ENCODE measurements around the gene NPPA.
A peak's percentile ranks its signal among the peaks of the same experiment; 100 is the strongest.
"Not testable (repeated sequence)": the region's sequence is repeated elsewhere in the genome, so short reads cannot be mapped to it uniquely, and the experiment has no call there.

NPPA gene

GRCh38 chr1:11813021-11813420 lies 34.6 kb downstream of the NPPA start:
- Histone ChIP-seq H3K27me3 (ENCODE audit: control insufficient read depth, insufficient read depth, low read length, poor library complexity, severe bottlenecking) (no peaks in the 10 kb centered on the region), H3K4me3 (ENCODE audit: insufficient read depth, low read depth, low read length) (no peak overlapping the region), H3K4me1 (ENCODE audit: control insufficient read depth, insufficient read depth, low read length) (no peaks in the 10 kb centered on the region), H3K27ac (ENCODE audit: insufficient read depth, low read depth, low read length, poor library complexity, severe bottlenecking) (no peak overlapping the region), H3K36me3 (ENCODE audit: control insufficient read depth, insufficient read depth, low read length) (peaks cover 33% of the 10 kb centered on the region), H3K9me3 (ENCODE audit: control insufficient read depth, low read length) (no peaks in the 10 kb centered on the region)
- 85 to 95% methylated on average over 4 to 5 of the region's 5 CpGs for WGBS, 2 experiments

DNA sequence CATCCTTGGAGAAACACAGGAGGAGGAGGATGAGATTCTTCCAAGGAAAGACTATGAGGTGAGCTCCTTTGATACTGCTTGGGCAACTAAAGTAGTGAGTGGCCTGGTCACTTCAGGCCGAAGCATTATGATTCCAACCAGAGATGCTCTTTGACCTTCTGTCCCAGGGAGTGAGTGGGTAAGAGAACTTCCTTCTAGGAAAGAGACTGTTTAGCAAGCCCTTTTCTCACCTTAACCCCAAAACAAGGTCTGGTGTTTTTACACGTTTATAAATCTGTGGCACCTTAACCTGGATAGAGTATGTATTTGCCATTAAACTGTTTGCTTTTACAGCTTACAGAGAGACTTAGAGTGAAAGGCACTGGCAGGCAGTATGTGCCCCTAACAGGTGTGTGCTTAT lies 40.5 kb downstream of the NPPA start:
- Histone ChIP-seq H3K36me3 (ENCODE audit: control insufficient read depth, insufficient read depth, low read length) (peaks cover 4% of the 10 kb centered on the region), H3K27me3 (ENCODE audit: control insufficient read depth, insufficient read depth, low read length, poor library complexity, severe bottlenecking) (no peaks in the 10 kb centered on the region), H3K4me1 (ENCODE audit: control insufficient read depth, insufficient read depth, low read length) (peaks cover 35% of the 10 kb centered on the region), H3K4me3 (ENCODE audit: insufficient read depth, low read depth, low read length) (peak overlapping the region; percentile 94), H3K9me3 (ENCODE audit: control insufficient read depth, low read length) (no peaks in the 10 kb centered on the region), H3K27ac (ENCODE audit: insufficient read depth, low read depth, low read length, poor library complexity, severe bottlenecking) (no peak overlapping the region)
- WGBS, 2 experiments, result 76 to 84% methylated on average over 2 of the region's 2 CpGs

GRCh38 chr1:11806307-11806936 lies 41.2 kb downstream of the NPPA start:
- peaks cover 38% of the 10 kb centered on the region for H3K4me1 ChIP-seq (ENCODE audit: control insufficient read depth, insufficient read depth, low read length)
- H3K9me3 ChIP-seq (ENCODE audit: control insufficient read depth, low read length), result no peaks in the 10 kb centered on the region
- H3K27ac ChIP-seq (ENCODE audit: insufficient read depth, low read depth, low read length, poor library complexity, severe bottlenecking), result peak overlapping the region; percentile 59
- peaks cover 3% of the 10 kb centered on the region for H3K36me3 ChIP-seq (ENCODE audit: control insufficient read depth, insufficient read depth, low read length)
- 1 to 2% methylated on average over 19 to 20 of the region's 20 CpGs for WGBS, 2 experiments
- H3K27me3 ChIP-seq (ENCODE audit: control insufficient read depth, insufficient read depth, low read length, poor library complexity, severe bottlenecking), result no peaks in the 10 kb centered on the region
- H3K4me3 ChIP-seq (ENCODE audit: insufficient read depth, low read depth, low read length), result peak overlapping the region; percentile 94

GRCh38 chr1:11805422-11806306 lies 41.9 kb downstream of the NPPA start, which contains the start of the genes CLCN6 and MTHFR:
Gene CLCN6, plus strand, starts transcription at chr1:11806191. Its CDS starts 72 bp downstream, at chr1:11806263.
Gene MTHFR, minus strand, starts transcription at chr1:11805964. Its CDS starts 2,848 bp downstream, at chr1:11803116.
- no peaks in the 10 kb centered on the region for H3K9me3 ChIP-seq (ENCODE audit: control insufficient read depth, low read length)
- 0% methylated on average over 72 of the region's 72 CpGs for WGBS, 2 experiments
- peak within 1 kb of the TSS; percentile 94 for H3K4me3 ChIP-seq (ENCODE audit: insufficient read depth, low read depth, low read length)
- peaks cover 38% of the 10 kb centered on the region for H3K4me1 ChIP-seq (ENCODE audit: control insufficient read depth, insufficient read depth, low read length)
- no peaks in the 10 kb centered on the region for H3K27me3 ChIP-seq (ENCODE audit: control insufficient read depth, insufficient read depth, low read length, poor library complexity, severe bottlenecking)
- H3K27ac ChIP-seq (ENCODE audit: insufficient read depth, low read depth, low read length, poor library complexity, severe bottlenecking), result peak within 1 kb of the TSS; percentile 75
- H3K36me3 ChIP-seq (ENCODE audit: control insufficient read depth, insufficient read depth, low read length), result peaks cover 3% of the 10 kb centered on the region

- no peak overlapping the region for H3K27ac ChIP-seq (ENCODE audit: insufficient read depth, low read depth, low read length, poor library complexity, severe bottlenecking)
- H3K4me3 ChIP-seq (ENCODE audit: insufficient read depth, low read depth, low read length), result peak overlapping the region; percentile 94
- H3K4me1 ChIP-seq (ENCODE audit: control insufficient read depth, insufficient read depth, low read length), result peaks cover 38% of the 10 kb centered on the region
- no peaks in the 10 kb centered on the region for H3K27me3 ChIP-seq (ENCODE audit: control insufficient read depth, insufficient read depth, low read length, poor library complexity, severe bottlenecking)
- 12 to 14% methylated on average over 17 of the region's 17 CpGs for whole genome bisulfite sequencing, 2 experiments
- H3K36me3 ChIP-seq (ENCODE audit: control insufficient read depth, insufficient read depth, low read length), result no peaks in the 10 kb centered on the region
- no peaks in the 10 kb centered on the region for H3K9me3 ChIP-seq (ENCODE audit: control insufficient read depth, low read length)
Measured at GRCh38 chr1:11804666-11805421, 42.7 kb downstream of the NPPA start.

GRCh38 chr1:11803924-11804665 lies 43.5 kb downstream of the NPPA start:
- H3K27me3 ChIP-seq (ENCODE audit: control insufficient read depth, insufficient read depth, low read length, poor library complexity, severe bottlenecking); H3K36me3 ChIP-seq (ENCODE audit: control insufficient read depth, insufficient read depth, low read length); H3K9me3 ChIP-seq (ENCODE audit: control insufficient read depth, low read length): not testable (repeated sequence)
- WGBS, 2 experiments, result 83 to 86% methylated on average over 9 of the region's 9 CpGs
- peak overlapping the region; percentile 73 for H3K27ac ChIP-seq (ENCODE audit: insufficient read depth, low read depth, low read length, poor library complexity, severe bottlenecking)
- peaks cover 38% of the 10 kb centered on the region for H3K4me1 ChIP-seq (ENCODE audit: control insufficient read depth, insufficient read depth, low read length)
- H3K4me3 ChIP-seq (ENCODE audit: insufficient read depth, low read depth, low read length), result peak overlapping the region; percentile 45

DNA sequence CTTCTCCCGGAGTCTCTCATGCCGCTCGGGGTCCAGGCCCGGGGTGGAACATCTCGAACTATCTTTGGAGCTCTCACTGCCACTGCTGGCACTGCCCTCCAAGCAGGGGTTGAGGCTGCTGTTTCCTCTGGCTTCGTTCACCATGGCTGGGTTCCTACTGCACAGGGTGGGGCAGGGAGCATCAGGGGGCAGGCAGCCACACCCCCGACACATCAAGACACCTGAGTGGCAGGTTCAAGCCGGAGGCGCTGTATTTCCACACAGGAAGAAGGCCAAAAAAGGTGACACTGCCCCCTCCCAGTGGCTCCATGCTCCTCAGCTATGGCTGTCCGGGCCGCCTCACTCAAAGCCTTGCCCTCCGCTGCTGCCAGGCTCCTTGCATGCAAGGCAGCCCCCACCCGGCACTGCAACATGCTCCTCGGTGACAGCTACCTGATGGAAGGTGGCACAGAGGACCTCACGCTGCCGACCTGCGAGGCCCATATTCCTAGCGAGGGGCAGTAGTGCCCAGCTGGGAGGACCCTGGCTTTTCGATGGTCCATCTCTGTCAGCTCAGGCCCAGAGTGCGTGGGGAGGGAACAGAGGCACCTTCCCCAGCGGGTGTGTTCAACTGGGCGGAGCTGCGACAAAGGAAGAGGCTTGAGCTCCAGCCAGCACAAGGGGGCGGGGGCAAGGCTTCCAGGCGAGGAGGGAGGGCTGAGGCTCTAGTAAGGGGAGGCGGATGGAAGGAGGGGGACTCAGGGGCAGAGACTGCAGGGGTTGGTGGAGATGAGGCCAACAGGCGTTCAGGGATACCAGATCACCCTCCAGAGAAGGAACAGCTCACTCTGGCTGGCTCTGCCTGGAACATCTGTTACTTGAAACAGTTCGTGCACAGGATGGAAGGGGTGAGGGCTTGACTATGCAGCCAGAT lies 44.4 kb downstream of the NPPA start:
- no peaks in the 10 kb centered on the region for H3K9me3 ChIP-seq (ENCODE audit: control insufficient read depth, low read length)
- no peaks in the 10 kb centered on the region for H3K36me3 ChIP-seq (ENCODE audit: control insufficient read depth, insufficient read depth, low read length)
- H3K27ac ChIP-seq (ENCODE audit: insufficient read depth, low read depth, low read length, poor library complexity, severe bottlenecking), result peak overlapping the region; percentile 73
- H3K4me3 ChIP-seq (ENCODE audit: insufficient read depth, low read depth, low read length), result peak overlapping the region; percentile 45
- WGBS, 2 experiments, result 7 to 10% methylated on average over 28 of the region's 28 CpGs
- H3K4me1 ChIP-seq (ENCODE audit: control insufficient read depth, insufficient read depth, low read length), result peaks cover 38% of the 10 kb centered on the region
- H3K27me3 ChIP-seq (ENCODE audit: control insufficient read depth, insufficient read depth, low read length, poor library complexity, severe bottlenecking), result no peaks in the 10 kb centered on the region

GRCh38 chr1:11802616-11802972 lies 45.0 kb downstream of the NPPA start:
- no peaks in the 10 kb centered on the region for H3K36me3 ChIP-seq (ENCODE audit: control insufficient read depth, insufficient read depth, low read length)
- no peak overlapping the region for H3K27ac ChIP-seq (ENCODE audit: insufficient read depth, low read depth, low read length, poor library complexity, severe bottlenecking)
- 22 to 31% methylated on average over 6 of the region's 6 CpGs for WGBS, 2 experiments
- H3K4me3 ChIP-seq (ENCODE audit: insufficient read depth, low read depth, low read length), result peak overlapping the region; percentile 45
- peaks cover 36% of the 10 kb centered on the region for H3K4me1 ChIP-seq (ENCODE audit: control insufficient read depth, insufficient read depth, low read length)
- no peaks in the 10 kb centered on the region for H3K27me3 ChIP-seq (ENCODE audit: control insufficient read depth, insufficient read depth, low read length, poor library complexity, severe bottlenecking)
- no peaks in the 10 kb centered on the region for H3K9me3 ChIP-seq (ENCODE audit: control insufficient read depth, low read length)

Measured in ectodermal cell (in vitro differentiated cells).